ENCODE data around the gene GCNT2. TPM values are rescaled to one million over a fixed set of nuclear protein-coding genes. Genes with fewer than 3 reads are reported as not detected.
"Not testable (repeated sequence)": the region's sequence is repeated elsewhere in the genome, so short reads cannot be mapped to it uniquely, and the experiment has no call there.

The GCNT2 gene
- total RNA-seq, 1 experiment from 2014 or later, result 19.3 TPM

DNA sequence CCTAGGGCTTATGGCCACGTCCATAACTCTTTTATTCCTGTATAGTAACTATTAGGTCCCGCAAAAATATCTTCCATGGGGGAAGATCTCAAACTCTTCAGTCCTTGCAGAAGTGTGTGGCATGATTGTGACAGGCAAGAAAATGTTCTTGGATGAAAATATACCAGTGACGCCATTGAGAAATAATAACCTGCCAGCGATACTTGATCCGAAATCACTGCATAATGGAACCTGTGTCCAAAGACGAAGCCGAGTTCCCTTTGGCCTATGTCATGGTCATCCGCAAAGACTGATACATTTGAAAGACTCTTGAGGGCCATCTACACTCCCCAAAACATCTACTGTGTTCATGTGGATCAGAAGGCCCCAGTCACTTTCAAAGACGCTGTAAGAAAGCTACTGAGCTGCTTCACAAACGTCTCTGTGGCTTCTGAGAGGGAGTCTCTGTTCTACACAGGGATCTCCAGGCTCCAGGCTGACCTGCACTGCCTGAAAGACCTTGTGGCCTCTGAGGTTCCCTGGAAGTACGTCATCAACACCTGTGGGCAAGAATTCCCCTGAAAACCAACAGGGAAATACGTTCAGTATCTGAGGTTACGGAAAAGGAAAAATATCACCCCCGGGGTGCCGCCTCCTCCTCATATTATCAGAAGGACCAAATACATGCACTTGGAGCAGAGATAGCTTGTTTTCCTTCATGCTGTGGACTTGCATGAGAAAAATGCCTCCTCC, 6.9 kb upstream of the GCNT2 start:
- no peak for DNase-seq (ENCODE audit: low spot score)

DNA sequence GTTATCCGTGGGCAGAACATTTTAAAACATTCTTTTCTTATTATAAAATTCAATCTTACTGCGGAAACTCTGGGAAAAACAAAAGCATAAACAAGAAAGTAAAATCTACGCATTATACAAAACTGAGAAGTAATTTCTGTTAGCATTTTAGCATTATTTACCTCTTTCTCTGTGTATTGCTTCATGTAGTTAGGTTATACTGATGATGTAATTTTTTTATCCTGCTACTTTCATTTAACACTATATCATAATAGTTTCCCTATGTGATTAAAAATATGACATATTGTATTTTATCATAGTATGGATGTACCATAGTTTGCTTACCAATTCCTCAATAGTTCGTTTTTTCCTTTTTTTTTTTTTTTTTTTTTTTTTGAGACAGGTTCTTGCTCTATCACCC, 4.2 kb upstream of the GCNT2 start:
- DNase-seq (ENCODE audit: low spot score), result no peak

DNA sequence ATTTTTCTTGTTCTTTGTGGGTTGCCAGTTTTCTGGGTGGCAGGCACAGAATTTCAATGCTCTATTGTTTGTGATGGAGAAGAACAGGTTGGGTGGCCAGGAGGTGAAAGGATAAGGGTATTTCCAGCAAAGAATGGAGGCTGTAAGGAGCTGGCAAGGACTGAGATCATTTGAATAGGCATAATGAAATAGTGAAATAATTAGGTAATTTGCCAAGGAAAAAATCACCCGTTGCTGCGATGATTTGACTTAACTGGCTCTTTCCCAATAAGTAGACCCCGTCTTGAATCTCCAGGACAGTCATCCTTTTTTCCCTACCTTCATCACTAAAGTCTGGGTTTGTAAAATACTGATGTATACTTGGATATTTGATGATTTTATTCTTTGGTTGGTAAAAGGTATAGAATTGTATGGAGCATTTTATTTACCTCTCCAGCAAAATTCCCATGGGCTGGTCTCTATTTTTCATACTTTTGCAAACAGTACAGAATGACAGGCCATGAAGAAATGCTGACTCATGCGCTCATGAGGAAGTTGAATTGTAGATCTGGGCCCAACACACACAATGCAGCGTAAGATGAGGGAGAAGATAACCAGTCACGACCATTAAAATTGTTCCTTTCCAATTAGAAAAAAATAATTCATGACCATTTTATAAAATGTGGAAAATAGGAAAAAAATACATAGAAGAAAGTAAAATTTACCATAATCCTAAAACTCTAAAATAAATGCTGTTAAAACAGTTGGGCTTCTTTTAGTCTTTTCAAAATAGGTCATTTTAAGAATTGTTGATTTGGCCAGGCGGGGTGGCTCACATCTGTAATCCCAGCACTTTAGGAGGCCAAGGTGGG, 2.4 kb upstream of the GCNT2 start:
- peak; percentile 37 for DNase-seq (ENCODE audit: low spot score)

DNA sequence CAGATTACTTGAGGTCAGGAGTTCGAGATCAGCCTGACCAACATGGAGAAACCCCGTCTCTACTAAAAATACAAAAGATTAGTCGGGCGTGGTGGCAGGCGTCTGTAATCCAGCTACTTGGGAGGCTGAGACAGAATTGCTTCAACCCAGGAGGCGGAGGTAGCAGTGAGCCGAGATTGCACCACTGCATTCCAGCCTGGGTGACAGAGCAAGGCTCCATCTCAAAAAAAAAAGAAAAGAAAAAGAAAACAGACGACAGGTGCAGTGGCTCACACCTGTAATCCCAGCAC, 1.8 kb upstream of the GCNT2 start:
- not testable (repeated sequence) for DNase-seq (ENCODE audit: low spot score)

DNA sequence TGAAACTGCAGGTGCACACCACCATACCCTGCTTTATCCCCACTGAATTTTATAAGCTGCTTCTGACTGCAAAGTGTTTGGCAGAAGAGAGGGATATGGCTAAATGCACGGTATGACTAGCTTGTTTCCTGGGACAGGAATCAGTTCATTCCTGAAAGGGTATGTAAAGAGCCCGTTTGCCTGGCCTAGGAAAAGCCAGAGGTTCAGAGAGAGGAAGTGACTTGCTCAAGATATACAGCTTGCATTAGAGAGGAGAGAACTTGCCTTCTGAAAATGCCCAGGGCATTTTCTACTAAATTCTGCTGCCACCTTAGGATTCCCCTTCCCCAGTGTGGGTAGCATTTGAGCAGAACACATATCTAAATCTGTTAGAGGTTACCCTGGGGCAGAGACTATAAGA, 683 bp upstream of the GCNT2 start:
- DNase-seq (ENCODE audit: low spot score), result no peak

- no peak for DNase-seq (ENCODE audit: low spot score)
Observed at GRCh38 chr6:10522929-10523573, 1.9 kb downstream of the GCNT2 start.

DNA sequence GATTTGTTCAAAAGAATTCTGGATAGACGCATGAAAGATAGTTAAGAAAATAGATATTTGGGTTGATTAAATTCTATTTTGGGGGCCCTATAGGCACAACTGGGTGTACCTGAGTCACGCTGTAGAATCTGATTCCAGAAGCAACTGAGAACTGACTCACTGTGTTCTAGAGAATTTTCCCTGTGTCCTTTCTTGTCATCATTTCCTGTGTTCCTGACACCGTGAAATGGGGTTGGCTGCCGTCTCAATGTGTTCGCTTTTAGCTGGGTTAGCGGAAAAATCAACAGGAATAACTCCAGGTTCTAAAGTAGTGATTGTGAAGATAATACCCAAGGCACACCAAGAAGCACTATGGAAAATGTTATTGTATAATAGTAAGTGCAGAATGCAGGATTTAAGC, 5.0 kb downstream of the GCNT2 start:
- DNase-seq (ENCODE audit: low spot score), result peak; percentile 57

DNA sequence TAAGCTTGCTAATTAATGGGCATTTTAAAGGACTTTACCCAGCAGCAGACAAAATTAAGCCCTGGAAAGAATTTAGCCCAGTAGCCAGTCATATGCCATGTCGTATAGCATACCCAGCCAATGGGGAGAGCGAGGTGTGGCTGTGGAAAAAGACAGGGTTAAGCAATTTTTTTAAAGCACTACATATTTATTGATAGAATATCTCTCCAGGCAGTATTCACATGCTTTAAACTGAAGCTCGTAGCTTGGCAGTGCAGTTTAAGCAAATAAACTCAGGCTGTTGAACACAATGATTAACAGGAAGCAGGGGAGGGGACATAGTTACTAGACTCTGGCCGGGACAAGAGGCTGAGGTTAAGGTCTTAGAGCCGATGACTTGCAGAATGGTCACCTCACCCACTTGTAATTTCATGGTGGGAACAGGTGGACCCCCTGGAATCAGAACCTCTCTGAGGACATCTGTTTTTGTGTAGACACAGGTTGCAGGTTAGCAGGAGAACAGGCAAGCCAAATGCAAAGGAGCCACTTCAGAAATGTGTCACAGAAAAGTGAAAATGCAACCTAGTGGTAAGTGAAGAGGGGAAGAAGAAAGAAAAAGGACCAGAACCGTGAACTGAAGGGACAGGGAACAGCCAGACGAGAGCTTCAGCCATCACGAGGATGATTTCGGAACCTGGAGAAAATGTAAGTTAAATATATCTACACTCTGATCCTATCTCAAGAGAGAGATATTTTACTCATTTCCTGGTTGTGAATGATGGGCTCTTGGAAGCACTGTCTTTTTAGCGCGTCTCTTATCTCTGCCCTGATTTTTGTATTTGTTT, 7.2 kb downstream of the GCNT2 start:
- DNase-seq (ENCODE audit: low spot score), result peak; percentile 60

GRCh38 chr6:10529231-10529801, 8.2 kb downstream of the GCNT2 start:
- DNase-seq (ENCODE audit: low spot score), result peak; percentile 73

GRCh38 chr6:10529828-10530374, 8.8 kb downstream of the GCNT2 start:
- DNase-seq (ENCODE audit: low spot score), result not testable (repeated sequence)

GRCh38 chr6:10531503-10531902, 10.4 kb downstream of the GCNT2 start:
- no peak for DNase-seq (ENCODE audit: low spot score)

- no peak for DNase-seq (ENCODE audit: low spot score)
Observed at GRCh38 chr6:10531942-10532341, 10.8 kb downstream of the GCNT2 start.

DNA sequence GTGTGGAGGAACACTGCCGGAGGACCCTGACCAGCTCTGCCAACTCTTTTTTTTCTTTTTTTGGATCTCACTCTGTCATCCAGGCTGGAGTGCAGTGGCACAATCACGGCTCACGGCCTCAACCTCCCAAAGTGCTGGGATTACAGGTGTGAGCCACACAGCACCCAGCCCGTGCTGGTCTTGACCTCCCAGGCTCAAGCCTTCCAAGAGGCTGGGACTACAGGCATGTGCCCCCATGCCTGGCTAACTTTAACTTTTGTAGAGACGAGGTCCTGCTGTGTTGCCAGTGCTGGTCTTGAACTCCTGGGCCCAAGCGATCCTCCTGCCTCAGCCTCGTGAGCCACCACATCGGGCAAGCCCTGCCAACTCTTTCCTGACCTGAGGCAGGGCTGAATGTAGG, 11.2 kb downstream of the GCNT2 start:
- no peak for DNase-seq (ENCODE audit: low spot score)

DNA sequence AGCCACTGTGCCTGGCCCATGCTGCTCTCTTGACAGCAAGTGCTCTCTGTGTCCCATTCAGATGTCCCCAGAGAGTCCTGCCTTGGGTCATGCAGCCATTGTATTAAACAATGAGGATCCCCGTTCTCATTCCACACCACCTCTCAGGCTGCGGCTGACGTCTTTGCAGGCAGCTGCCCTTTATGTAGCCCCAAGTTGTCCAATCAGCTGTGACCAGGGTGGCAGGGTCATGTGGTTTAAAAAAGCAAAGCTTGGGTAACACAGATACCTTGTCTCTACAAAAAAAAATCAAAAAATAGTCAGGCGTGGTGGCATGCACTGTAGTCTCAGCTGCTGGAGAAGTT, 13.2 kb downstream of the GCNT2 start:
- no peak for DNase-seq (ENCODE audit: low spot score)

- no peak for DNase-seq (ENCODE audit: low spot score)
Observed at GRCh38 chr6:10535193-10535592, 14.0 kb downstream of the GCNT2 start.

- no peak for DNase-seq (ENCODE audit: low spot score)
Observed at GRCh38 chr6:10537726-10538125, 16.6 kb downstream of the GCNT2 start.

DNA sequence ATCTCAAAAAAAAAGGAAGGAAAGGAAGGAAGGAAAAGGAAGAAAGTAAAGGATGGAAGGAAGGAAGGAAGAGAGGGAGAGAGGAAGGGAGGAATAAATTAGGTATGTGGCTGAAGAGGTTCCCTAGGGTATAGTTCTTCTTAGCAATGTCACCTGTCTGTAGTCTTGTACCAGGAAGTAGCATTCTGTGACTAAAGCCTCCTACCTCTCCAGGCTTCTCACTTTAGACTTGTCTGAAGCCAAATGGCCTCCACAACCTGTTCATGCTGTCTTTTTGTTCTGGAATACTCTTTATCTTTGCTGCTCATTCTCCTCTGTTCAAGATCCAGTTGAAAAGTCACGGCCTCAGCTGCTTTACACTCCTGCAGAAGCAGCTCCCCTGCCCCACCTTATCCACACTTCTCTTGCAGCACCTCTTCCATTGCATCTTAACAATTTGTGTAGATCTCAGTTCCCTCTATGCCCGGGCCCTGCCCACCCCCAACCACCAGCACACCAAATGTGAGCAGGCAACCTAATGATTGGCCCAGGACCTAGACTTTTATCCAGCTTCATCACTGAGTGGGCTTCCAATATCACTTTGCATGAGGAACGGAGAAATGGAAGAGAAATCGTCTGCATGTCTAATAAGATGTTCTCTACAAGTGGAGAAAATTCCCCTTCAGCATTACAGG, 19.1 kb downstream of the GCNT2 start:
- DNase-seq (ENCODE audit: low spot score), result no peak

GRCh38 chr6:10541591-10541990, 20.4 kb downstream of the GCNT2 start:
- DNase-seq (ENCODE audit: low spot score), result no peak

- DNase-seq (ENCODE audit: low spot score), result no peak
Observed at GRCh38 chr6:10542213-10542612, 21.1 kb downstream of the GCNT2 start.

DNA sequence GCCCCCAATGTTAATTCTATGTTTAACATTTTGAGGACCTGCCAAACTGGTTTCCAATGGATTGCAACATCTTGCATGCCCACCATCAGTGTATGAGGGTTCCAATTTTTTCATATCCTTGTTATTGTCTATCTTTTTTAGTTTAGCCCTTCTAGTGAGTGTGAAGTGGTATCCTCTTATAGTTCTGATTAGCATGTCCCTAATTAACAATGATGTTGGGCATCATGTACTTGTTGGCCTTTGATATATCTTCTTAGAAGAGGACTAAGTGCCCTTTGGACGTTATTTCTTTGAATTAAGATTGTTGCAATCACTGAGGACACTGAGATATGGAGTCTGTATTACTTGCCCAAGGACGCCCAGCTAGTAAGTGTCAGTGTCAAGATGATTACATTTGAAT, 22.3 kb downstream of the GCNT2 start:
- DNase-seq (ENCODE audit: low spot score), result no peak

DNA sequence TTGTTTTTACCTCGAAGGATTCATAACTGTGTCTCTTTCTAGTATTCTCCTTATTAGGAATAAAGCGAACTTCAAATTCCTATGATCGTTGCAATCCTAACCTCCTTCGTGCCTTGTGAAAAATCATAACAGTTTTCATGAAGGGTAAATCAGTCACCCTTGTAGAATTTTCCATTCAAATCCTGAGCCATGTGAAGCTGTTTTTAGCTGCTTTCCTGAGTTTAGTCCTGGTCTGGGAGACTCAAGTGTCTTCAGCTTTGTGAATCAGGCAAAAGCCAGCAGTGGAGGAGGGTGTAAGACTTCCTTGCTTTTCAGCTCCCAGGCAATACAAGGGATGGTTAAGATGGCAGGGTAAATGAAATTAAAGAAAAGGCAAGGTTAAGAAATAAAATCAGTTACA, 24.3 kb downstream of the GCNT2 start:
- DNase-seq (ENCODE audit: low spot score), result no peak

All from A172 (cell line).